IMR-90 (cell line): ENCODE measurements around the gene MECR. TPM values are rescaled to one million over a fixed set of nuclear protein-coding genes. Genes with fewer than 3 reads are reported as not detected.

ENCODE experiments used
- ATAC-seq: fragments of 200-7000 bp; cut with Tn5 transposase; 2 replicates; pipeline ENCODE4 v1.9.1; 2020; ENCODE audit warnings: low read depth, mild to moderate bottlenecking, moderate library complexity
- BruUV-seq: library from RNA; stranded (reverse); fragments of 400-500 nt; replicated peaks from 2 replicates; lab custom pipeline; 2021; lab: Mats Ljungman, UMichigan
- CTCF ChIA-PET: fragments of 300-600 bp; formaldehyde crosslinking; extraction: SDS; loops from one replicate; lab custom pipeline; 2021; ENCODE audit warnings: antibody characterized with exemption; lab: Yijun Ruan, JAX
- POLR2A ChIA-PET: fragments of 300-600 bp; sonication (Branson Sonifier 250); formaldehyde crosslinking; loops from one replicate; lab custom pipeline; 2022; ENCODE audit warnings: antibody characterized with exemption; ENCODE audit not compliant: unreplicated experiment; lab: Charles Lee
- DNase-seq: peaks from one replicate; pipeline ENCODE4 v3.0.0; 2013
- H2AFZ ChIP-seq: replicated peaks from 2 replicates; pipeline ENCODE3; 2013; ENCODE audit warnings: low read length, mild to moderate bottlenecking; ENCODE audit not compliant: poor library complexity
- H2AK5ac ChIP-seq: 2 replicates; pipeline ENCODE4 v1.6.1; 2013; ENCODE audit warnings: low read depth, low read length, inconsistent platforms
- H2AK9ac ChIP-seq: replicated peaks from 2 replicates; pipeline ENCODE3; 2013; ENCODE audit warnings: mild to moderate bottlenecking, low read depth, low read length, moderate library complexity; ENCODE audit not compliant: poor library complexity
- H2BK120ac ChIP-seq: 2 replicates; pipeline ENCODE4 v1.6.1; 2013; ENCODE audit warnings: low read depth, low read length, inconsistent platforms
- H2BK15ac ChIP-seq: 3 replicates; pipeline ENCODE4 v1.6.1; 2013; ENCODE audit warnings: low read depth, low read length, inconsistent platforms
- H2BK20ac ChIP-seq: 2 replicates; pipeline ENCODE4 v1.6.1; 2013; ENCODE audit warnings: low read depth, mild to moderate bottlenecking, inconsistent platforms, low read length, moderate library complexity
- H2BK5ac ChIP-seq: 2 replicates; pipeline ENCODE4 v1.6.1; 2013; ENCODE audit warnings: mild to moderate bottlenecking, low read depth, low read length, inconsistent platforms; ENCODE audit not compliant: poor library complexity, severe bottlenecking
- H3K14ac ChIP-seq: replicated peaks from 2 replicates; pipeline ENCODE4 v1.6.1; 2013; ENCODE audit warnings: low read depth, low read length, inconsistent platforms
- H3K18ac ChIP-seq: 2 replicates; pipeline ENCODE4 v1.6.1; 2013; ENCODE audit warnings: low read depth, low read length, control low read depth
- H3K23ac ChIP-seq: 2 replicates; pipeline ENCODE4 v1.6.1; 2013; ENCODE audit warnings: low read depth, low read length, inconsistent platforms
- H3K27ac ChIP-seq: 2 replicates; pipeline ENCODE4 v1.5.1; 2013; ENCODE audit warnings: mild to moderate bottlenecking, control low read depth, low read length; ENCODE audit not compliant: insufficient read depth
- H3K27me3 ChIP-seq: 2 replicates; pipeline ENCODE4 v1.6.1; 2013; ENCODE audit warnings: low read length; ENCODE audit not compliant: control insufficient read depth, insufficient read depth
- H3K36me3 ChIP-seq: 2 replicates; pipeline ENCODE4 v1.6.1; 2013; ENCODE audit warnings: low read length, mixed read lengths; ENCODE audit not compliant: control insufficient read depth, insufficient read depth
- H3K4ac ChIP-seq: 2 replicates; pipeline ENCODE4 v1.6.1; 2013; ENCODE audit warnings: low read depth, low read length, inconsistent platforms
- H3K4me1 ChIP-seq: 2 replicates; pipeline ENCODE4 v1.6.1; 2013; ENCODE audit warnings: low read length, mixed read lengths; ENCODE audit not compliant: control insufficient read depth, insufficient read depth
- H3K4me2 ChIP-seq: 2 replicates; pipeline ENCODE4 v1.6.1; 2013; ENCODE audit warnings: low read depth, mild to moderate bottlenecking, control low read depth, low read length, moderate library complexity
- H3K4me3 ChIP-seq: 2 replicates; pipeline ENCODE4 v1.5.1; 2013; ENCODE audit warnings: low read depth, mild to moderate bottlenecking, control low read depth, low read length, moderate library complexity; ENCODE audit not compliant: insufficient read depth
- H3K56ac ChIP-seq: 2 replicates; pipeline ENCODE4 v1.6.1; 2013; ENCODE audit warnings: low read length, inconsistent platforms; ENCODE audit not compliant: insufficient read depth; ENCODE audit errors: extremely low read depth
- H3K79me1 ChIP-seq, 2 experiments: 2 replicates each; pipeline ENCODE4 v1.6.1; 2013; ENCODE audit warnings: low read length in 2 of 2, inconsistent platforms in 1 of 2, low read depth in 1 of 2
- H3K9ac ChIP-seq: 2 replicates; pipeline ENCODE4 v1.6.1; 2013; ENCODE audit warnings: low read depth, low read length, control low read depth
- H3K9me1 ChIP-seq: 2 replicates; pipeline ENCODE4 v1.6.1; 2013; ENCODE audit warnings: low read length, inconsistent platforms; ENCODE audit not compliant: insufficient read depth
- H3K9me3 ChIP-seq: 2 replicates; pipeline ENCODE4 v1.6.1; 2013; ENCODE audit warnings: low read length; ENCODE audit not compliant: control insufficient read depth, insufficient read depth
- H4K20me1 ChIP-seq: 2 replicates; pipeline ENCODE4 v1.6.1; 2013; ENCODE audit warnings: low read length, inconsistent platforms; ENCODE audit not compliant: insufficient read depth
- H4K5ac ChIP-seq: 2 replicates; pipeline ENCODE4 v1.6.1; 2013; ENCODE audit warnings: mild to moderate bottlenecking, low read depth, low read length, control low read depth
- H4K8ac ChIP-seq, 2 experiments: 2 replicates each; pipeline ENCODE4 v1.6.1; 2013; ENCODE audit warnings: low read depth in 2 of 2, low read length in 2 of 2, control low read depth in 1 of 2, inconsistent platforms in 1 of 2
- H4K91ac ChIP-seq: 2 replicates; pipeline ENCODE4 v1.6.1; 2013; ENCODE audit warnings: low read depth, low read length, inconsistent platforms; ENCODE audit not compliant: insufficient read depth
- CEBPB ChIP-seq: IDR thresholded peaks from 2 replicates; pipeline ENCODE4 v1.6.1; 2012; ENCODE audit warnings: low read depth, low read length, improper control_type of control experiment
- CHD1 ChIP-seq: IDR thresholded peaks from 2 replicates; pipeline ENCODE4 v1.6.1; 2012; ENCODE audit warnings: low read depth, low read length, improper control_type of control experiment
- FOS ChIP-seq: fragments of 150-350 bp; IDR thresholded peaks from 2 replicates; pipeline ENCODE4 v1.6.1; 2016; ENCODE audit warnings: low read depth, low read length
- MAZ ChIP-seq: IDR thresholded peaks from 2 replicates; pipeline ENCODE4 v1.6.1; 2012; ENCODE audit warnings: low read depth, mild to moderate bottlenecking, low read length, improper control_type of control experiment, moderate library complexity, borderline replicate concordance
- RAD21 ChIP-seq: IDR thresholded peaks from 2 replicates; pipeline ENCODE4 v1.6.1; 2012; ENCODE audit warnings: low read length, improper control_type of control experiment
- RCOR1 ChIP-seq: IDR thresholded peaks from 2 replicates; pipeline ENCODE4 v1.6.1; 2012; ENCODE audit warnings: mild to moderate bottlenecking, low read length, improper control_type of control experiment; ENCODE audit not compliant: insufficient replicate concordance
- RFX5 ChIP-seq: IDR thresholded peaks from 2 replicates; pipeline ENCODE4 v1.8.0; 2012; ENCODE audit warnings: low read depth, mild to moderate bottlenecking, low read length, moderate library complexity
- USF2 ChIP-seq: fragments of 150-350 bp; IDR thresholded peaks from 2 replicates; pipeline ENCODE4 v1.6.1; 2017; ENCODE audit warnings: mild to moderate bottlenecking, antibody characterized with exemption, low read length, low read depth
- WGBS, 2 experiments: methylation state at CpG; one replicate each; pipeline versions ENCODE4 v1.1.5 to v1.1.7; 2013; ENCODE audit warnings: missing lambda C conversion rate in 2 of 2; ENCODE audit not compliant: insufficient read length in 1 of 2; ENCODE audit errors: extremely low coverage in 2 of 2; 5-methylcytosine and 5-hydroxymethylcytosine counted together
- dilution Hi-C: fragments of 300-500 bp; cut with HindIII; formaldehyde crosslinking; loops from one replicate; pipeline ENCODE4 v1.14.3; 2018; ENCODE audit warnings: low sequenced_read_pairs; ENCODE audit not compliant: unreplicated experiment
- in situ Hi-C: fragments of 300-500 bp; cut with MboI; formaldehyde crosslinking; loops from 3 replicates; pipeline ENCODE4 v1.14.3; 2019; ENCODE audit warnings: low sequenced_read_pairs, inconsistent platforms, mixed read lengths
- intact Hi-C: fragments of 100-400 bp; cut with micrococcal nuclease; formaldehyde crosslinking; loops from 2 replicates; pipeline ENCODE4 v1.10.0; 2022
- polyA plus RNA-seq, 3 experiments: library from polyadenylated mRNA; depleted of rRNA; stranded (reverse); fragments of >200 nt; gene quantifications; 2 replicates each; pipeline ENCODE4 v1.2.3, GENCODE V29; 2012; ENCODE audit warnings: low replicate concordance in 1 of 3
- total RNA-seq: library from RNA; depleted of rRNA; stranded (reverse); fragments of >200 nt; gene quantifications from 2 replicates; pipeline ENCODE4 v1.2.3, GENCODE V29; 2012
- TF ChIP-seq, protein P1 (sequence below): conservative IDR thresholded peaks from 2 replicates; pipeline ENCODE4 v1.5.1; 2012; ENCODE audit warnings: mild to moderate bottlenecking, low read depth, low read length, improper control_type of control experiment

MECR gene
- total and polyA plus RNA-seq, 2 of the 4 experiments (the other 2 are of a cell fraction): 20.3 to 24.8 TPM

GRCh38 chr1:29243023-29243870, 12.5 kb upstream of the MECR start:
- peak overlapping the region; percentile 21; the same call in 1 of the 2 replicates for H2BK120ac ChIP-seq
- ATAC-seq (no peak), DNase-seq (no peak)
- POLR2A ChIA-PET: no interaction called here
- H3K4ac ChIP-seq: peak overlapping the region; percentile 43; the same call in 1 of the 2 replicates
- TF ChIP-seq RFX5 (no peak), USF2 (no peak), CEBPB (no peak), MAZ (no peak), RAD21 (no peak), CHD1 (no peak), FOS (no peak), RCOR1 (no peak)
- TF ChIP-seq, protein P1, sequence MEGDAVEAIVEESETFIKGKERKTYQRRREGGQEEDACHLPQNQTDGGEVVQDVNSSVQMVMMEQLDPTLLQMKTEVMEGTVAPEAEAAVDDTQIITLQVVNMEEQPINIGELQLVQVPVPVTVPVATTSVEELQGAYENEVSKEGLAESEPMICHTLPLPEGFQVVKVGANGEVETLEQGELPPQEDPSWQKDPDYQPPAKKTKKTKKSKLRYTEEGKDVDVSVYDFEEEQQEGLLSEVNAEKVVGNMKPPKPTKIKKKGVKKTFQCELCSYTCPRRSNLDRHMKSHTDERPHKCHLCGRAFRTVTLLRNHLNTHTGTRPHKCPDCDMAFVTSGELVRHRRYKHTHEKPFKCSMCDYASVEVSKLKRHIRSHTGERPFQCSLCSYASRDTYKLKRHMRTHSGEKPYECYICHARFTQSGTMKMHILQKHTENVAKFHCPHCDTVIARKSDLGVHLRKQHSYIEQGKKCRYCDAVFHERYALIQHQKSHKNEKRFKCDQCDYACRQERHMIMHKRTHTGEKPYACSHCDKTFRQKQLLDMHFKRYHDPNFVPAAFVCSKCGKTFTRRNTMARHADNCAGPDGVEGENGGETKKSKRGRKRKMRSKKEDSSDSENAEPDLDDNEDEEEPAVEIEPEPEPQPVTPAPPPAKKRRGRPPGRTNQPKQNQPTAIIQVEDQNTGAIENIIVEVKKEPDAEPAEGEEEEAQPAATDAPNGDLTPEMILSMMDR: no peak
- WGBS, 2 experiments: 73% methylated on average over 3 of the region's 16 CpGs; no CpG with 5 or more reads in 1 of the 2 experiments
- peaks cover 10% of the 10 kb centered on the region; the same call in 1 of the 2 replicates for H3K9me1 ChIP-seq
- H3K4me3 ChIP-seq: no peak overlapping the region
- H2BK5ac ChIP-seq: no peak overlapping the region
- H2BK15ac ChIP-seq: no peak overlapping the region
- H2AFZ ChIP-seq: no peak overlapping the region
- H4K20me1 ChIP-seq: no peaks in the 10 kb centered on the region
- H3K9me3 ChIP-seq: no peaks in the 10 kb centered on the region
- no peak overlapping the region for H3K27ac ChIP-seq
- no peak overlapping the region for H3K23ac ChIP-seq
- no peak overlapping the region for H3K18ac ChIP-seq
- BruUV-seq: no TSS peak
- H3K4me1 ChIP-seq: peaks cover 12% of the 10 kb centered on the region
- H3K9ac ChIP-seq: no peak overlapping the region
- in situ Hi-C loops: loop anchor here (5.0 to 10.0 kb wide), 6 partner anchors 142 to 1142 kb away; no protein-coding TSS in a partner anchor
- H3K14ac ChIP-seq: no peak overlapping the region
- peak overlapping the region; percentile 56 for H2AK5ac ChIP-seq
- no peak overlapping the region for H3K56ac ChIP-seq
- H4K5ac ChIP-seq: no peak overlapping the region
- H3K27me3 ChIP-seq: no peaks in the 10 kb centered on the region
- CTCF ChIA-PET: interaction anchor here (0.6 kb wide), 1 partner anchor 18 kb away, joined by 3 read pairs; no protein-coding TSS in a partner anchor
- H4K91ac ChIP-seq: no peak overlapping the region; the same call in none of the 2 replicates
- intact Hi-C loops: loop anchor here (5.0 kb wide), 1 partner anchor 459 kb away; no protein-coding TSS in a partner anchor
- dilution Hi-C loops: no loop called here
- H4K8ac ChIP-seq: 0 out of 4 replicates have a peak overlapping the region, but pooled peaks of 1 of the 2 experiments have one; percentile 5
- H3K36me3 ChIP-seq: no peaks in the 10 kb centered on the region
- H3K79me1 ChIP-seq: peaks cover 0 to 15% of the 10 kb centered on the region in 2 experiments; a peak in 1 of 4 replicates
- H2AK9ac ChIP-seq: peak overlapping the region; percentile 48
- no peak overlapping the region for H3K4me2 ChIP-seq
- no peak overlapping the region for H2BK20ac ChIP-seq
